Type B pancreatic cell (in vitro differentiated cells): ENCODE measurements around the gene ATXN8OS. TPM values are rescaled to one million over a fixed set of nuclear protein-coding genes. Genes with fewer than 3 reads are reported as not detected.

ENCODE experiments used
- DNase-seq: peaks from one replicate; pipeline ENCODE4 v3.0.0; 2021; ENCODE audit warnings: mixed read lengths; ENCODE audit not compliant: unreplicated experiment; ENCODE audit errors: extremely low spot score
- H3K27ac Mint-ChIP-seq: 2 replicates; pipeline ENCODE4 v1.8.0; 2021; ENCODE audit warnings: mild to moderate bottlenecking, mixed read lengths
- H3K27me3 Mint-ChIP-seq: 2 replicates; pipeline ENCODE4 v1.8.0; 2021; ENCODE audit warnings: mixed read lengths
- H3K36me3 Mint-ChIP-seq: 2 replicates; pipeline ENCODE4 v1.8.0; 2021; ENCODE audit warnings: mixed read lengths
- H3K4me1 Mint-ChIP-seq: one replicate; pipeline ENCODE4 v1.8.0; 2021; ENCODE audit warnings: mixed read lengths; ENCODE audit not compliant: unreplicated experiment
- H3K4me3 Mint-ChIP-seq: 2 replicates; pipeline ENCODE4 v1.8.0; 2021; ENCODE audit warnings: mild to moderate bottlenecking, mixed read lengths
- H3K9me3 Mint-ChIP-seq: 2 replicates; pipeline ENCODE4 v1.8.0; 2021; ENCODE audit warnings: mixed read lengths
- CTCF ChIP-seq: fragments of 200-600 bp; sonication (generic); conservative IDR thresholded peaks from 2 replicates; pipeline ENCODE4 v1.5.0; 2021; ENCODE audit warnings: antibody characterized with exemption, mild to moderate bottlenecking
- total RNA-seq: library from RNA; stranded (reverse); gene quantifications from 2 replicates; pipeline ENCODE4 v1.2.1, GENCODE V29; 2021; ENCODE audit warnings: low replicate concordance

The ATXN8OS gene
- total RNA-seq, 1 donor from 2014 or later, result not detected

GRCh38 chr13:70172946-70173597, 65.4 kb downstream of the ATXN8OS start:
- no peak for TF ChIP-seq CTCF
- Mint-ChIP-seq H3K36me3 (no peaks in the 10 kb centered on the region), H3K27me3 (no peaks in the 10 kb centered on the region), H3K4me1 (no peaks in the 10 kb centered on the region), H3K27ac (no peak overlapping the region), H3K4me3 (no peak overlapping the region), H3K9me3 (no peaks in the 10 kb centered on the region)
- no peak for DNase-seq

GRCh38 chr13:70173598-70173959, 66.0 kb downstream of the ATXN8OS start:
- H3K27me3 Mint-ChIP-seq, result no peaks in the 10 kb centered on the region
- TF ChIP-seq CTCF, result no peak

GRCh38 chr13:70178346-70178745, 70.7 kb downstream of the ATXN8OS start:
- Mint-ChIP-seq H3K36me3 (no peaks in the 10 kb centered on the region), H3K4me1 (no peaks in the 10 kb centered on the region), H3K4me3 (no peak overlapping the region), H3K27ac (no peak overlapping the region), H3K27me3 (no peaks in the 10 kb centered on the region), H3K9me3 (no peaks in the 10 kb centered on the region)
- no peak for DNase-seq
- TF ChIP-seq CTCF, result no peak

More at GRCh38 chr13:70173598-70173959, 66.0 kb downstream of the ATXN8OS start:
- DNase-seq, result no peak
- Mint-ChIP-seq H3K36me3 (no peaks in the 10 kb centered on the region), H3K27ac (no peak overlapping the region), H3K4me1 (no peaks in the 10 kb centered on the region), H3K4me3 (no peak overlapping the region), H3K9me3 (no peaks in the 10 kb centered on the region)

Other genes with a start within 250 kb of the ATXN8OS start
- 0.14 TPM in 2 replicates for gene KLHL1, start 626 bp downstream of the ATXN8OS start, total RNA-seq